RWPE2 (cell line): ENCODE data around the gene MEOX1.

Source experiments
- ATAC-seq: fragments of 200-7000 bp; cut with Tn5 transposase; 3 replicates; pipeline ENCODE4 v1.9.1; 2021; ENCODE audit warnings: low read depth
- DNase-seq: peaks from one replicate; pipeline ENCODE4 v3.0.0-alpha.2; 2020; ENCODE audit warnings: low spot score
- H3K27ac ChIP-seq: fragments of 450-650 bp; 2 replicates; pipeline ENCODE4 v1.5.1; 2017; ENCODE audit warnings: mild to moderate bottlenecking; ENCODE audit not compliant: poor library complexity, severe bottlenecking
- H3K27me3 ChIP-seq: fragments of 250-450 bp; sonication (Bioruptor Pico); 2 replicates; pipeline ENCODE4 v1.5.1; 2021; ENCODE audit warnings: mild to moderate bottlenecking, moderate library complexity; ENCODE audit not compliant: insufficient read depth, poor library complexity, severe bottlenecking
- H3K36me3 ChIP-seq: fragments of 250-450 bp; sonication (Bioruptor Pico); 2 replicates; pipeline ENCODE4 v1.5.1; 2020; ENCODE audit warnings: low read depth, mild to moderate bottlenecking, moderate library complexity
- H3K4me1 ChIP-seq: fragments of 250-450 bp; sonication (Bioruptor Pico); 2 replicates; pipeline ENCODE4 v1.5.1; 2021; ENCODE audit warnings: mild to moderate bottlenecking, moderate library complexity; ENCODE audit not compliant: insufficient read depth, poor library complexity, severe bottlenecking
- H3K4me3 ChIP-seq: fragments of 250-450 bp; sonication (Bioruptor Pico); 2 replicates; pipeline ENCODE4 v1.5.1; 2021; ENCODE audit warnings: mild to moderate bottlenecking, moderate library complexity; ENCODE audit not compliant: severe bottlenecking
- H3K9me3 ChIP-seq: fragments of 250-450 bp; sonication (Bioruptor Pico); 2 replicates; pipeline ENCODE4 v1.5.1; 2021; ENCODE audit warnings: mild to moderate bottlenecking, moderate library complexity; ENCODE audit not compliant: severe bottlenecking
- TF ChIP-seq, protein P1 (sequence below): fragments of 450-650 bp; IDR thresholded peaks from one replicate; pipeline ENCODE4 v1.5.1; 2017; ENCODE audit warnings: mild to moderate bottlenecking, moderate library complexity; ENCODE audit not compliant: poor library complexity, severe bottlenecking

Gene MEOX1

DNA sequence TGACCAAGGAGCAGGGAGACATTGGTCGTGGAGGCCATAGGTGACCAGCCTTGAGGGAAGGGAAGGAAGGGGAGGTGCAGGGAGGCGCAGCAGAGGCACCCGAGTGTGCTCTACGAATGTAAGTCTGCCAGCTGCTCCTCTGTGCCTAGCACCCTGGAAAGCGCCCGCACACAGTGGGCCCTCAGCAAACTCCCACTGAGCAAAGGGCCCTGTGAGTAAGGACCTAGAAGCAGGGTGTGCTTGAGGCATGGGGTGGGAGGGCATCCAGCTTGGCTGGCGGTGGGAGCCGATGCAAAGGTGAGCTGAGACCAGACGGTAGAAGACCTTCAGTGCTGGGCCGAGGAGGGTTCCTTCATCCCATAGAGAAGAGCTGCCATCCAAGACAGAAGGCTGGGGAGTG, 36.2 kb upstream of the MEOX1 start:
- no peak for DNase-seq
- Histone ChIP-seq H3K4me3 (no peak overlapping the region), H3K27ac (no peak overlapping the region)

GRCh38 chr17:43696891-43697290, 35.2 kb upstream of the MEOX1 start:
- no peak for DNase-seq
- Histone ChIP-seq H3K9me3 (no peaks in the 10 kb centered on the region), H3K4me3 (no peak overlapping the region), H3K36me3 (no peaks in the 10 kb centered on the region), H3K27me3 (no peaks in the 10 kb centered on the region), H3K4me1 (no peaks in the 10 kb centered on the region), H3K27ac (no peak overlapping the region)
- TF ChIP-seq, protein P1, sequence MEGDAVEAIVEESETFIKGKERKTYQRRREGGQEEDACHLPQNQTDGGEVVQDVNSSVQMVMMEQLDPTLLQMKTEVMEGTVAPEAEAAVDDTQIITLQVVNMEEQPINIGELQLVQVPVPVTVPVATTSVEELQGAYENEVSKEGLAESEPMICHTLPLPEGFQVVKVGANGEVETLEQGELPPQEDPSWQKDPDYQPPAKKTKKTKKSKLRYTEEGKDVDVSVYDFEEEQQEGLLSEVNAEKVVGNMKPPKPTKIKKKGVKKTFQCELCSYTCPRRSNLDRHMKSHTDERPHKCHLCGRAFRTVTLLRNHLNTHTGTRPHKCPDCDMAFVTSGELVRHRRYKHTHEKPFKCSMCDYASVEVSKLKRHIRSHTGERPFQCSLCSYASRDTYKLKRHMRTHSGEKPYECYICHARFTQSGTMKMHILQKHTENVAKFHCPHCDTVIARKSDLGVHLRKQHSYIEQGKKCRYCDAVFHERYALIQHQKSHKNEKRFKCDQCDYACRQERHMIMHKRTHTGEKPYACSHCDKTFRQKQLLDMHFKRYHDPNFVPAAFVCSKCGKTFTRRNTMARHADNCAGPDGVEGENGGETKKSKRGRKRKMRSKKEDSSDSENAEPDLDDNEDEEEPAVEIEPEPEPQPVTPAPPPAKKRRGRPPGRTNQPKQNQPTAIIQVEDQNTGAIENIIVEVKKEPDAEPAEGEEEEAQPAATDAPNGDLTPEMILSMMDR, result no peak
- ATAC-seq, result no peak

More for the DNA sequence above, 36.2 kb upstream of the MEOX1 start:
- H3K27me3 ChIP-seq, result no peaks in the 10 kb centered on the region
- H3K36me3 ChIP-seq, result no peaks in the 10 kb centered on the region
- H3K9me3 ChIP-seq, result no peaks in the 10 kb centered on the region
- ATAC-seq, result no peak
- no peaks in the 10 kb centered on the region for H3K4me1 ChIP-seq
- TF ChIP-seq, protein P1, result no peak

- no peaks in the 10 kb centered on the region for H3K27me3 ChIP-seq
Measured at GRCh38 chr17:43695970-43696865, 34.5 kb upstream of the MEOX1 start.

DNA sequence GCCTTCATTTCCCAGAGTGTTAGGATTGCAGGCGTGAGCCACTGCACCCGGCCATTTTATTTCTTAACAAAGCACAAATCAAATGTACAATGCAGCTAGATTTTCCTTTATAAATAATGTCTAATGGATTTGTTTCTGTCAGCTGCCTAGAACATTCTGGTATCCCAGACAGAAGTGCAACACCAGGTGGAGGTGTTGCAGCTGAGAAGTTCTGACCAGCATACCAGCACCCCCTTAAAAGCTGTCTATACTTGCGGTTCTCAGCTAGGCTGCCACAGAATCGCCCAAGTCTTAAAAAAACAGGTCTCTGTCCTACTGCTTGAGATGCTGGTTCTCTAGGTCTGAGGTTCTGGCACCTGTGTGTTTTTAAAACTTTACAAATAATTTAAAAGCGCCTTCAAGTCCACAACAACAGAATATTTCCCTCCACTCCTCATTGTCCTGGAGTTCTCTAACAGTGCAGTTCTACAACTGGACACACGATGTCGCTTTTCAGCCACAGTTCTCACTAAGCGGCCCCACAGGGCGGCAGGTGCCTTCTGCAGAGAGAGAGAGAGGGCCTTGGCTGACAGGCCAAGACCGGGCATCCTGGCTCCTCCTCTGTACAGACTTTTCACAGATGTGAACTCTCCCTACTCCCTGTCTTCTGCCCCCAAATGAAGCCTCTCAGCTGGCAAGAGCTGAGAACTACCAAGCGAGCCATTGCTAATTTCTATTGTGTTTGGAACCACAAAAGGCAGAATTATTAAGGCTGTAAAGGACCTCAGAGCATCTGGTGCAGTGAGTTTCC, 32.6 kb upstream of the MEOX1 start:
- no peak for DNase-seq
- Histone ChIP-seq H3K4me1 (no peaks in the 10 kb centered on the region), H3K27me3 (no peaks in the 10 kb centered on the region), H3K9me3 (no peaks in the 10 kb centered on the region), H3K4me3 (no peak overlapping the region), H3K27ac (no peak overlapping the region), H3K36me3 (no peaks in the 10 kb centered on the region)
- peak; percentile 90 for ATAC-seq
- TF ChIP-seq, protein P1, result peak; percentile 93

More at GRCh38 chr17:43695970-43696865, 34.5 kb upstream of the MEOX1 start:
- ATAC-seq, result no peak
- Histone ChIP-seq H3K27ac (no peak overlapping the region), H3K36me3 (no peaks in the 10 kb centered on the region), H3K9me3 (no peaks in the 10 kb centered on the region), H3K4me1 (no peaks in the 10 kb centered on the region), H3K4me3 (no peak overlapping the region)
- DNase-seq, result no peak
- TF ChIP-seq, protein P1, result no peak
